HepG2 (cell line): Measurements from ENCODE around the gene GSTK1. TPM values are rescaled to one million over a fixed set of nuclear protein-coding genes. Genes with fewer than 3 reads are reported as not detected.
A peak's percentile ranks its signal among the peaks of the same experiment; 100 is the strongest.

Source experiments
- BHLHE40 ChIP-seq: IDR thresholded peaks from 2 replicates; pipeline ENCODE4 v1.6.1; 2011; ENCODE audit warnings: low read length, improper control_type of control experiment
- CBFB ChIP-seq: sonication (generic); formaldehyde crosslinking; IDR thresholded peaks from 2 replicates; pipeline ENCODE4 v1.4.0; 2020; ENCODE audit warnings: missing genetic modification reagents
- CCAR2 ChIP-seq: fragments of 200-400 bp; formaldehyde crosslinking; optimal IDR thresholded peaks from 2 replicates; pipeline ENCODE3; 2018; ENCODE audit warnings: low read depth, mild to moderate bottlenecking, low read length, moderate library complexity
- ELF1 ChIP-seq: sonication (generic); formaldehyde crosslinking; IDR thresholded peaks from 2 replicates; pipeline ENCODE4 v1.4.0; 2020; ENCODE audit warnings: missing genetic modification reagents
- FOXO1 ChIP-seq: sonication (generic); formaldehyde crosslinking; IDR thresholded peaks from 2 replicates; pipeline ENCODE4 v1.4.0; 2020; ENCODE audit warnings: missing genetic modification reagents
- HNRNPUL1 ChIP-seq: fragments of 200-400 bp; formaldehyde crosslinking; IDR thresholded peaks from 2 replicates; pipeline ENCODE4 v1.6.1; 2017; ENCODE audit warnings: low read depth, mild to moderate bottlenecking, low read length, moderate library complexity
- MAFG ChIP-seq: sonication (generic); formaldehyde crosslinking; IDR thresholded peaks from 2 replicates; pipeline ENCODE4 v1.5.1; 2020; ENCODE audit warnings: mild to moderate bottlenecking, missing genetic modification reagents
- MED13 ChIP-seq: sonication (generic); formaldehyde crosslinking; IDR thresholded peaks from 2 replicates; pipeline ENCODE4 v1.5.0; 2020; ENCODE audit warnings: missing genetic modification reagents
- NFATC3 ChIP-seq: sonication (generic); formaldehyde crosslinking; IDR thresholded peaks from 2 replicates; pipeline ENCODE4 v1.5.1; 2020; ENCODE audit warnings: mild to moderate bottlenecking, missing genetic modification reagents
- NR1H2 ChIP-seq: sonication (generic); formaldehyde crosslinking; IDR thresholded peaks from 2 replicates; pipeline ENCODE4 v1.8.1; 2022; ENCODE audit warnings: low read depth, missing genetic modification reagents, borderline replicate concordance
- NR2F6 ChIP-seq, 2 experiments: IDR thresholded peaks; 2 replicates each; pipeline ENCODE4 v1.6.1; 2016; ENCODE audit warnings: antibody characterized with exemption in 1 of 2, mild to moderate bottlenecking in 1 of 2
- PAWR ChIP-seq: sonication (generic); formaldehyde crosslinking; IDR thresholded peaks from 2 replicates; pipeline ENCODE4 v1.4.0; 2020; ENCODE audit warnings: missing genetic modification reagents, mild to moderate bottlenecking, borderline replicate concordance
- PHF21A ChIP-seq: sonication (generic); formaldehyde crosslinking; IDR thresholded peaks from 2 replicates; pipeline ENCODE4 v1.5.0; 2020; ENCODE audit warnings: mild to moderate bottlenecking, missing genetic modification reagents
- TEAD3 ChIP-seq: optimal IDR thresholded peaks from 2 replicates; pipeline ENCODE3; 2016; ENCODE audit warnings: borderline replicate concordance
- ZC3H4 ChIP-seq: sonication (generic); formaldehyde crosslinking; IDR thresholded peaks from 2 replicates; pipeline ENCODE4 v1.4.0; 2020; ENCODE audit warnings: missing genetic modification reagents, borderline replicate concordance
- ZMYM4 ChIP-seq: sonication (generic); formaldehyde crosslinking; IDR thresholded peaks from 2 replicates; pipeline ENCODE4 v1.8.1; 2023; ENCODE audit warnings: mild to moderate bottlenecking, missing genetic modification reagents
- ZNF10 ChIP-seq: sonication (generic); formaldehyde crosslinking; IDR thresholded peaks from 2 replicates; pipeline ENCODE4 v1.4.0; 2020; ENCODE audit warnings: mild to moderate bottlenecking, low read depth, missing genetic modification reagents, borderline replicate concordance
- ZNF101 ChIP-seq: sonication (generic); formaldehyde crosslinking; IDR thresholded peaks from 2 replicates; pipeline ENCODE4 v1.4.0; 2020; ENCODE audit warnings: mild to moderate bottlenecking, low read depth, missing genetic modification reagents, borderline replicate concordance
- ZNF136 ChIP-seq: sonication (generic); formaldehyde crosslinking; IDR thresholded peaks from 2 replicates; pipeline ENCODE4 v1.8.1; 2022; ENCODE audit warnings: low read depth, mild to moderate bottlenecking, moderate library complexity, missing genetic modification reagents
- ZNF138 ChIP-seq: sonication (generic); formaldehyde crosslinking; IDR thresholded peaks from 2 replicates; pipeline ENCODE4 v1.5.0; 2020; ENCODE audit warnings: mild to moderate bottlenecking, low read depth, missing genetic modification reagents
- ZNF614 ChIP-seq: IDR thresholded peaks from 2 replicates; pipeline ENCODE4 v1.6.1; 2018; ENCODE audit warnings: missing biosample characterization, missing genetic modification reagents, inconsistent platforms, borderline replicate concordance
- polyA plus RNA-seq, 8 experiments: library from polyadenylated mRNA; depleted of rRNA in 3 of 8; stranded (reverse) in 7 of 8; unstranded in 1 of 8; fragments of >200 nt; fragmentation: Illumina TruSeq in 4 of 8; extraction: Trizol in 4 of 8; gene quantifications; 2 replicates each; pipeline versions ENCODE4 v1.2.1 to v1.2.3, GENCODE V29; 2011 to 2016; ENCODE audit warnings: low read depth in 4 of 8, missing spikeins in 1 of 8, mixed read lengths in 1 of 8; ENCODE audit not compliant: insufficient read depth in 1 of 8
- total RNA-seq, 5 experiments: library from RNA; depleted of rRNA; stranded (reverse); fragments of >200 nt; fragmentation: Illumina TruSeq; extraction: Trizol; gene quantifications; 2 replicates each; pipeline ENCODE4 v1.2.3, GENCODE V29; 2016; ENCODE audit warnings: low read depth in 1 of 5
- TF ChIP-seq, protein P1 (sequence below): IDR thresholded peaks from 2 replicates; pipeline ENCODE4 v1.6.1; 2016; ENCODE audit warnings: low read depth, borderline replicate concordance
- TF ChIP-seq, protein P2 (sequence below): sonication (generic); formaldehyde crosslinking; IDR thresholded peaks from 2 replicates; pipeline ENCODE4 v1.8.0; 2023; ENCODE audit warnings: mild to moderate bottlenecking, missing genetic modification reagents
- TF ChIP-seq, protein P3 (sequence below): IDR thresholded peaks from 2 replicates; pipeline ENCODE4 v1.6.1; 2016; ENCODE audit warnings: mild to moderate bottlenecking
- TF ChIP-seq, protein P4 (sequence below): sonication (generic); formaldehyde crosslinking; IDR thresholded peaks from 2 replicates; pipeline ENCODE4 v1.4.0; 2020; ENCODE audit warnings: mild to moderate bottlenecking, low read depth, missing genetic modification reagents
- TF ChIP-seq, protein P5 (sequence below): sonication (generic); formaldehyde crosslinking; IDR thresholded peaks from 2 replicates; pipeline ENCODE4 v1.4.0; 2020; ENCODE audit warnings: missing genetic modification reagents

Gene GSTK1
- total and polyA plus RNA-seq, 2 of the 13 experiments (the other 11 are each of a cell fraction or from before 2014, with no cell fraction given), result 64.6 to 92.1 TPM

DNA sequence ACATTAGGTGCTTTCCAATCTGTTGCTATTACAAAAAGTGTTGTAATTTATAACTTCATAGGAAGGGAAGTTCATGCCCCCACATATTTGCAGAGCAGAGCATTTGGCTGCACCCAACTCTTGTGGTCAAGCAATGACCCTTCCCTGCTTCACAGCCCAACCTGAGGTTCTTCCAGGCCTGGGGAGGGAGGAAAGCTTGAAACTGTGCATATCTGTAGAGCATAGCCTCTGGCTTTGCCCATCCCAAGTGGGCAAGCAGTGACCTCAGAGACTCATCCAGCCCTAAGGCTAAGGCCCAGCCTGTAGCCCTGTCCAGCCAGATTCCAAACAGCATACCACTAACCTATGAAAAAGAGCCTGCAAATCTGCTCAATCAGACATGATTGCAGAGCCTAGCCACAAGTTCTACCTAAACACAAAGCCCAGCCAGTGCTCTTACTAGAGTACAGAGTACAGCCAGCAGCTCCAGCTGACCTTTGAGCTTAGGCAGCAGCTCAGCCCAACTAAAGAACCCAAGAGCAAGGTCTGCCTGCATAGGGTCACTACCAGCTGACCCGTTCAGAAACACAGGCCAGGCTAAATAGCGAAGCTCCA, 14.4 kb upstream of the GSTK1 start (continued):
- TF ChIP-seq NR2F6 (IDR thresholded peaks at IDR 0.05) (peak; percentile 77), NR2F6 (CRISPR knock-in tag; IDR thresholded peaks at IDR 0.05) (peak; percentile 92), FOXO1 (0 out of 2 replicates have a peak, but pooled peaks have one; percentile 7), MED13 (CRISPR knock-in tag) (no peak), ZC3H4 (CRISPR knock-in tag) (no peak), MAFG (CRISPR knock-in tag) (no peak), ZNF614 (CRISPR knock-in tag) (peak; percentile 63; the same call in 1 of the 2 replicates), CBFB (CRISPR knock-in tag) (no peak), PHF21A (CRISPR knock-in tag) (peak; percentile 53; the same call in 1 of the 2 replicates), ZMYM4 (CRISPR knock-in tag) (peak; percentile 81), NFATC3 (CRISPR knock-in tag) (no peak), BHLHE40 (0 out of 2 replicates have a peak, but pooled peaks have one; percentile 15), ZNF10 (CRISPR knock-in tag) (no peak), PAWR (no peak), NR1H2 (CRISPR knock-in tag) (no peak), CCAR2 (no peak), ZNF136 (no peak), ZNF101 (no peak), HNRNPUL1 (no peak), ZNF138 (CRISPR knock-in tag) (no peak), ELF1 (no peak), TEAD3 (CRISPR knock-in tag) (peak; percentile 63)
- TF ChIP-seq, protein P1, sequence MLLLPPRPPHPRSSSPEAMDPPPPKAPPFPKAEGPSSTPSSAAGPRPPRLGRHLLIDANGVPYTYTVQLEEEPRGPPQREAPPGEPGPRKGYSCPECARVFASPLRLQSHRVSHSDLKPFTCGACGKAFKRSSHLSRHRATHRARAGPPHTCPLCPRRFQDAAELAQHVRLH (CRISPR knock-in tag), result no peak
- TF ChIP-seq, protein P2, sequence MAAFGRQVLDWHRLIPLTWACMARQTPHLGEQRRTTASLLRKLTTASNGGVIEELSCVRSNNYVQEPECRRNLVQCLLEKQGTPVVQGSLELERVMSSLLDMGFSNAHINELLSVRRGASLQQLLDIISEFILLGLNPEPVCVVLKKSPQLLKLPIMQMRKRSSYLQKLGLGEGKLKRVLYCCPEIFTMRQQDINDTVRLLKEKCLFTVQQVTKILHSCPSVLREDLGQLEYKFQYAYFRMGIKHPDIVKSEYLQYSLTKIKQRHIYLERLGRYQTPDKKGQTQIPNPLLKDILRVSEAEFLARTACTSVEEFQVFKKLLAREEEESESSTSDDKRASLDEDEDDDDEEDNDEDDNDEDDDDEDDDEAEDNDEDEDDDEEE (CRISPR knock-in tag), result no peak
- TF ChIP-seq, protein P3, sequence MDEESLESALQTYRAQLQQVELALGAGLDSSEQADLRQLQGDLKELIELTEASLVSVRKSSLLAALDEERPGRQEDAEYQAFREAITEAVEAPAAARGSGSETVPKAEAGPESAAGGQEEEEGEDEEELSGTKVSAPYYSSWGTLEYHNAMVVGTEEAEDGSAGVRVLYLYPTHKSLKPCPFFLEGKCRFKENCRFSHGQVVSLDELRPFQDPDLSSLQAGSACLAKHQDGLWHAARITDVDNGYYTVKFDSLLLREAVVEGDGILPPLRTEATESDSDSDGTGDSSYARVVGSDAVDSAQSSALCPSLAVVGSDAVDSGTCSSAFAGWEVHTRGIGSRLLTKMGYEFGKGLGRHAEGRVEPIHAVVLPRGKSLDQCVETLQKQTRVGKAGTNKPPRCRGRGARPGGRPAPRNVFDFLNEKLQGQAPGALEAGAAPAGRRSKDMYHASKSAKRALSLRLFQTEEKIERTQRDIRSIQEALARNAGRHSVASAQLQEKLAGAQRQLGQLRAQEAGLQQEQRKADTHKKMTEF (CRISPR knock-in tag), result peak; percentile 38; the same call in 1 of the 2 replicates
- TF ChIP-seq, protein P4, sequence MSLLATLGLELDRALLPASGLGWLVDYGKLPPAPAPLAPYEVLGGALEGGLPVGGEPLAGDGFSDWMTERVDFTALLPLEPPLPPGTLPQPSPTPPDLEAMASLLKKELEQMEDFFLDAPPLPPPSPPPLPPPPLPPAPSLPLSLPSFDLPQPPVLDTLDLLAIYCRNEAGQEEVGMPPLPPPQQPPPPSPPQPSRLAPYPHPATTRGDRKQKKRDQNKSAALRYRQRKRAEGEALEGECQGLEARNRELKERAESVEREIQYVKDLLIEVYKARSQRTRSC, result no peak
- TF ChIP-seq, protein P5, sequence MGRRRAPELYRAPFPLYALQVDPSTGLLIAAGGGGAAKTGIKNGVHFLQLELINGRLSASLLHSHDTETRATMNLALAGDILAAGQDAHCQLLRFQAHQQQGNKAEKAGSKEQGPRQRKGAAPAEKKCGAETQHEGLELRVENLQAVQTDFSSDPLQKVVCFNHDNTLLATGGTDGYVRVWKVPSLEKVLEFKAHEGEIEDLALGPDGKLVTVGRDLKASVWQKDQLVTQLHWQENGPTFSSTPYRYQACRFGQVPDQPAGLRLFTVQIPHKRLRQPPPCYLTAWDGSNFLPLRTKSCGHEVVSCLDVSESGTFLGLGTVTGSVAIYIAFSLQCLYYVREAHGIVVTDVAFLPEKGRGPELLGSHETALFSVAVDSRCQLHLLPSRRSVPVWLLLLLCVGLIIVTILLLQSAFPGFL (CRISPR knock-in tag), result no peak
